Superior temporal gyrus (tissue), 1 donor: Measurements from ENCODE around the gene ALDH18A1.
"Not testable (repeated sequence)": the region's sequence is repeated elsewhere in the genome, so short reads cannot be mapped to it uniquely, and the experiment has no call there.

ENCODE experiments used
- DNase-seq: peaks from one replicate; pipeline ENCODE4 v3.0.0-alpha.2; 2016; ENCODE audit errors: extremely low spot score

The ALDH18A1 gene

GRCh38 chr10:95656291-95657164, at the start of gene ALDH18A1:
Gene ALDH18A1, minus strand, starts transcription at chr10:95656711. Its CDS starts 3,334 bp downstream, at chr10:95653377.
- DNase-seq, result peak; percentile 83

- DNase-seq, result no peak
These were observed 41.9 kb upstream of the ALDH18A1 start for GRCh38 chr10:95698415-95698814.

- peak; percentile 31 for DNase-seq
These were observed 40.9 kb upstream of the ALDH18A1 start for GRCh38 chr10:95697429-95697828.

- DNase-seq, result no peak
These were observed 38.2 kb upstream of the ALDH18A1 start for GRCh38 chr10:95694665-95695064.

- DNase-seq, result peak; percentile 100
These were observed 37.4 kb upstream of the ALDH18A1 start, which contains the start of gene TCTN3 for GRCh38 chr10:95693668-95694534. Gene TCTN3, minus strand, starts transcription at chr10:95693927. Its CDS starts 28 bp downstream, at chr10:95693899.

- DNase-seq, result no peak
These were observed 36.7 kb upstream of the ALDH18A1 start for GRCh38 chr10:95693071-95693667.

GRCh38 chr10:95691281-95691680, 34.8 kb upstream of the ALDH18A1 start:
- no peak for DNase-seq

GRCh38 chr10:95688648-95689047, 32.1 kb upstream of the ALDH18A1 start:
- no peak for DNase-seq

GRCh38 chr10:95683966-95684365, 27.5 kb upstream of the ALDH18A1 start:
- no peak for DNase-seq

GRCh38 chr10:95675403-95676116, 19.0 kb upstream of the ALDH18A1 start:
- no peak for DNase-seq

- DNase-seq, result no peak
These were observed 18.1 kb upstream of the ALDH18A1 start for GRCh38 chr10:95674643-95675042.

GRCh38 chr10:95672641-95673040, 16.1 kb upstream of the ALDH18A1 start:
- DNase-seq, result not testable (repeated sequence)

- DNase-seq, result no peak
These were observed 8.0 kb upstream of the ALDH18A1 start for GRCh38 chr10:95664543-95664942.

- DNase-seq, result no peak
These were observed 7.0 kb upstream of the ALDH18A1 start for GRCh38 chr10:95663496-95663895.

GRCh38 chr10:95661818-95662217, 5.3 kb upstream of the ALDH18A1 start:
- DNase-seq, result no peak

GRCh38 chr10:95660283-95660682, 3.8 kb upstream of the ALDH18A1 start:
- no peak for DNase-seq

- DNase-seq, result no peak
These were observed 739 bp upstream of the ALDH18A1 start for GRCh38 chr10:95657250-95657649.

GRCh38 chr10:95655571-95656290, 780 bp downstream of the ALDH18A1 start:
- no peak for DNase-seq

- DNase-seq, result no peak
These were observed 2.6 kb downstream of the ALDH18A1 start for GRCh38 chr10:95653895-95654294.

- no peak for DNase-seq
These were observed 5.0 kb downstream of the ALDH18A1 start for GRCh38 chr10:95651346-95652060.
